Neural crest cell (in vitro differentiated cells): ENCODE data around the gene CIDEA. TPM values are rescaled to one million over a fixed set of nuclear protein-coding genes. Genes with fewer than 3 reads are reported as not detected.

ENCODE experiments used
- DNase-seq: peaks from one replicate; pipeline ENCODE4 v3.0.0; 2021; ENCODE audit warnings: low read depth, mixed read lengths, low spot score
- H3K27ac Mint-ChIP-seq: one replicate; pipeline ENCODE4 v1.8.0; 2021; ENCODE audit warnings: mild to moderate bottlenecking, mixed read lengths; ENCODE audit not compliant: unreplicated experiment
- H3K27me3 Mint-ChIP-seq: 2 replicates; pipeline ENCODE4 v1.8.0; 2021; ENCODE audit warnings: low read depth, mild to moderate bottlenecking, mixed read lengths
- H3K36me3 Mint-ChIP-seq: 2 replicates; pipeline ENCODE4 v1.8.0; 2021; ENCODE audit warnings: low read depth, mild to moderate bottlenecking, mixed read lengths
- H3K4me1 Mint-ChIP-seq: 2 replicates; pipeline ENCODE4 v1.8.0; 2021; ENCODE audit warnings: mixed read lengths
- H3K4me3 Mint-ChIP-seq: one replicate; pipeline ENCODE4 v1.8.0; 2021; ENCODE audit warnings: mild to moderate bottlenecking, mixed read lengths
- H3K9me3 Mint-ChIP-seq: 2 replicates; pipeline ENCODE4 v1.8.0; 2021; ENCODE audit warnings: mixed read lengths
- total RNA-seq: library from RNA; stranded (reverse); gene quantifications from 2 replicates; pipeline ENCODE4 v1.2.1, GENCODE V29; 2021
- TF ChIP-seq, protein P1 (sequence below): fragments of 200-600 bp; sonication (generic); conservative IDR thresholded peaks from 2 replicates; pipeline ENCODE4 v1.5.0; 2021; ENCODE audit warnings: antibody characterized with exemption, mild to moderate bottlenecking

CIDEA gene
- total RNA-seq, 1 donor from 2014 or later = not detected

- H3K9me3 Mint-ChIP-seq = peaks cover 7% of the 10 kb centered on the region
- peaks cover 25% of the 10 kb centered on the region for H3K4me1 Mint-ChIP-seq
- peaks cover 34% of the 10 kb centered on the region for H3K36me3 Mint-ChIP-seq
- H3K27ac Mint-ChIP-seq = no peak overlapping the region
- H3K4me3 Mint-ChIP-seq = peak overlapping the region; percentile 92
- TF ChIP-seq, protein P1, sequence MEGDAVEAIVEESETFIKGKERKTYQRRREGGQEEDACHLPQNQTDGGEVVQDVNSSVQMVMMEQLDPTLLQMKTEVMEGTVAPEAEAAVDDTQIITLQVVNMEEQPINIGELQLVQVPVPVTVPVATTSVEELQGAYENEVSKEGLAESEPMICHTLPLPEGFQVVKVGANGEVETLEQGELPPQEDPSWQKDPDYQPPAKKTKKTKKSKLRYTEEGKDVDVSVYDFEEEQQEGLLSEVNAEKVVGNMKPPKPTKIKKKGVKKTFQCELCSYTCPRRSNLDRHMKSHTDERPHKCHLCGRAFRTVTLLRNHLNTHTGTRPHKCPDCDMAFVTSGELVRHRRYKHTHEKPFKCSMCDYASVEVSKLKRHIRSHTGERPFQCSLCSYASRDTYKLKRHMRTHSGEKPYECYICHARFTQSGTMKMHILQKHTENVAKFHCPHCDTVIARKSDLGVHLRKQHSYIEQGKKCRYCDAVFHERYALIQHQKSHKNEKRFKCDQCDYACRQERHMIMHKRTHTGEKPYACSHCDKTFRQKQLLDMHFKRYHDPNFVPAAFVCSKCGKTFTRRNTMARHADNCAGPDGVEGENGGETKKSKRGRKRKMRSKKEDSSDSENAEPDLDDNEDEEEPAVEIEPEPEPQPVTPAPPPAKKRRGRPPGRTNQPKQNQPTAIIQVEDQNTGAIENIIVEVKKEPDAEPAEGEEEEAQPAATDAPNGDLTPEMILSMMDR = no peak
- H3K27me3 Mint-ChIP-seq = peaks cover 30% of the 10 kb centered on the region
- no peak for DNase-seq
These were observed 55.6 kb downstream of the CIDEA start for GRCh38 chr18:12309683-12310198.

DNA sequence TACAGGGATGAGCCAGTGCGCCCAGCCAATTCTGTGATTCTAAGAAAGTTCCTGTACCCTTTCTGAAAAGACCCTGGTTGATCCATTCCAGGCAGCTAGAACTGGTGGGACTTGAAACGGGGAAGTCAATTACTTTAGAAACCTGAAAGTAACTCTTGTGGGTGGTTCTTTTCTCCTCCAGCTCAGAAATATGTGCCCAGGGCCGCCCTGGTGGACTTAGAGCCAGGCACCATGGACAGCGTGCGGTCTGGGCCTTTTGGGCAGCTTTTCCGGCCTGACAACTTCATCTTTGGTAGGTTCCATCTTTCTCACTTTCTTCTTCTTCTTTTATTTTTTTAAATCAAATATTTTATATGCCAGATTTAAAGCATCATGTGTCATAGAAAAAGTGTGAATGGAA, 56.6 kb downstream of the CIDEA start:
- Mint-ChIP-seq H3K27me3 (peaks cover 26% of the 10 kb centered on the region), H3K4me1 (peaks cover 25% of the 10 kb centered on the region), H3K4me3 (peak overlapping the region; percentile 74), H3K36me3 (peaks cover 35% of the 10 kb centered on the region), H3K27ac (no peak overlapping the region), H3K9me3 (peaks cover 7% of the 10 kb centered on the region)
- DNase-seq = no peak
- TF ChIP-seq, protein P1 = no peak

DNA sequence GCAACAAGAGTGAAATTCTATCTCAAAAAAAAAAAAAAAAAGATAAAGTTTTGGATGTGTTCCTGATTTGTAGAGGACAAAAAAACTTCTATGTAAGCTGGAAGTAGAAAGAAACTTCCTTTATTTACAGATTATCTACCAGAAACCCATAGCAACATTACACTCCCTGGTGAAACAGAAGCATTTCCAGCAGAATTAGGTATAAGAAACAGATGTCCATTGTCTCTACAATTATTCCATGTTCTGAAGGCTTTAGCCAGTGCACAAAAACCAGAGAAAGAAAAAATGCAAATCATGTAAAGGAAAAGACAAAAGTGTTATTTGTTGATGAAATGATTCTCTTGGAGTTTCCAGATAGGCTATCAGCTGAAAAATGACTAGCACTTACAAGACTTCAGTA, 58.8 kb downstream of the CIDEA start:
- Mint-ChIP-seq H3K4me3 (no peak overlapping the region), H3K27ac (no peak overlapping the region), H3K4me1 (peaks cover 15% of the 10 kb centered on the region), H3K36me3 (peaks cover 36% of the 10 kb centered on the region), H3K9me3 (peaks cover 7% of the 10 kb centered on the region), H3K27me3 (peaks cover 7% of the 10 kb centered on the region)
- no peak for DNase-seq
- TF ChIP-seq, protein P1 = no peak

DNA sequence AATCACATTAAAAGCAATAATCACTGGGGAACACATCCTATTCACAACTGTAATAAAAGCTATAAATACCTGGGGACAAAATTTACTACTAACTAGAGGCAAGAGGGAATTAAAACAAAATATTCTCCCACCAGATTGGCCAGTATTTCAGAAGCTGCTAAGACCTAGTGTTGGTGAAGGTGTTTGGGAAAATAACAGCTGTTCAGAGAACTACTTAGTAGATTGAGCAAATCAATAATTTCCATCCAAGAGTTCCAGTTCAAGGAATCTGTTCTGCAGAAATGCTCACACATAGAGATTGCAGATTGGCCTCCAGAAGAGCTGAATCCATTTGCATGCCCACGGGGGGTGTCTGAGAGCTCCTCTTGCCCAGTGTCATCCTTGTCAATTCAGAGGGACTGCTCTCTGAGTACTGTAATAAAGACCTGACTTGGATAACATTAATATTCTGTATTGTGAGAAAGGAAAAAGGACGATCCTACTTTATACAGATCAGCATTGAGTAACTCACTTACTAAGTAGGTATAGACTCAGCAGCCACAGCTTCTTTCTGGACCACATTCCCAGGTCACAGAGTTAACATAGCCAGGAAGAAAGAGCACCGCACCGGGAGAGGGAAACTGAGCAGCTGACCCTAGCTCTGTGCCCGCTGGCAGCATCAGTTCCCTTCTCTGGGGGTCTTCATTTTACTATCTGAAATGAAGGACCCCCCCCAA, 59.5 kb downstream of the CIDEA start:
- no peak overlapping the region for H3K27ac Mint-ChIP-seq
- peaks cover 7% of the 10 kb centered on the region for H3K9me3 Mint-ChIP-seq
- H3K4me1 Mint-ChIP-seq = peaks cover 23% of the 10 kb centered on the region
- TF ChIP-seq, protein P1 = no peak
- peak overlapping the region; percentile 32 for H3K4me3 Mint-ChIP-seq
- H3K36me3 Mint-ChIP-seq = peaks cover 36% of the 10 kb centered on the region
- no peak for DNase-seq
- H3K27me3 Mint-ChIP-seq = peaks cover 6% of the 10 kb centered on the region

DNA sequence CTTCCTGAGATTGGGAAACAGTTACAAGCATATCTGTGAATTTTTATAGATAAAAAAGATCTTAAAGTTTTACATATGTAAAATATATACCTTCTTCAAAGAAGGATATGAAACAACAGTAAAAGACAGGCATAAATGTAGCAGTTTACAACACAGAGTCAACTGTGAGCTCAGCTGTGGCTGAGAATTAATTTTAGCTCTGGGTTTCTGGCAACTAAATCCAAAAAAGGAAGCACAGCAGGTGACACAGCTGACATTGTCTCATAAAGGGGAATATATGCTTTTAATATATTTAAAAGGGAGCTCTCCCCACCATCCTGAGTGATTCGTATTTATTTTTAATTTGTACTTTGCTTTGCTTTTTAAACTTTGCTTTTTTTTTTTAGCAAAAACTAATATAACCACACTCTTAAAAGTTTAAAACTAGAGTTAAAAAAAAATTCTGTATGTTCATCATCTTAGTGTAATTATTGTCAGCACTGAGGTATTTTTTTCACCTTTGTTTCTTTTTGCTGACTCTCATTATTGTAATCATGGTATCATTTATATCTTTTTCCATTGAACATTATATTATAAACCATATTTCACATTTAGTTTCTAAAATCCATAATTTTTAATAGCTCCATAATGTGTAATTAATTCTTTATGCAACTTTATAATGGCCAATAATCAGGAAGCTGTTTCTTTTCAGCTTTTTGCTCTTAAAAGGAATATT, 60.6 kb downstream of the CIDEA start:
- Mint-ChIP-seq H3K36me3 (peaks cover 33% of the 10 kb centered on the region), H3K27ac (no peak overlapping the region), H3K4me3 (no peak overlapping the region), H3K4me1 (peaks cover 19% of the 10 kb centered on the region), H3K9me3 (peaks cover 7% of the 10 kb centered on the region), H3K27me3 (peaks cover under 1% of the 10 kb centered on the region)
- TF ChIP-seq, protein P1 = no peak
- DNase-seq = no peak
